ENCODE measurements around the gene CFAP54. TPM values are rescaled to one million over a fixed set of nuclear protein-coding genes. Genes with fewer than 3 reads are reported as not detected.
A peak's percentile ranks its signal among the peaks of the same experiment; 100 is the strongest.

The CFAP54 gene
- total RNA-seq, 3 donors from 2014 or later = 0.43 to 1.9 (median 0.82) TPM

DNA sequence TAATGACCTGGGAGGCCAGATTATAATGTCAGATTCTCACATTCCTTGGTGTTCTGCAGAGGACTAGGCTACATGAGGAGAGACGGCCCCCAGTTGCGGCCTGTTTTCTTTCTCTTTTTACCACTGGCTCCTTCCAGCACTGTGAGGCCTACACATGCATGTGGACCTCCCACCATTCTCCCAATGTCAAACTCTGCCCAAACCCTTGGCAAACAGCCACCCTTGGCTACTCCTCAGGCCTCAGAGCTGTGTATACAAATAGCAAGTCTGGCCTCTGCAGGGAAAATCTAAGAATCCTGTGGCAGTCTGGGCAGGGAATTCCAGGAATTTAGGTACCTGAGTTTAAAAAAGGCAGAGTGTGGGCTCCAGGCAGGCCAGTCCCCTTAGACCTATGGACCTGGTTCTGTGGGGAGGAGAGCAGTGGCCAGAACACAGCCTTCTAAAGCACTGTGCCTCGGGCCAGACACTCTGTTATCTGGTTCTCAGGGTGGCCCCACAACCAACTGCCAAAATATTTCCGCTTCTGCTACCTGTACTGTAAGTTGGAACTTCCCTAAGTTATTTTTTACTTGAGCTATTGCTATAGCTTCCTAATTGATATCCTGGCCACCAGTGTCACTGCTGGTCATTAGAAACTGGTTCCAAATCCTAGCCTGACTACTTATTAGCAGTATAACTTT, 397.8 kb downstream of the CFAP54 start:
- TF ChIP-seq CTCF (IDR thresholded peaks at IDR 0.05) = no peak
- no peak overlapping the region for H3K4me3 ChIP-seq
- DNase-seq (peak in 1 of 3 donors; percentile 9), ATAC-seq (no peak)
- no peaks in the 10 kb centered on the region for H3K9me3 ChIP-seq
- H3K4me1 ChIP-seq (ENCODE audit: low read depth) = no peaks in the 10 kb centered on the region
- no peaks in the 10 kb centered on the region for H3K36me3 ChIP-seq (ENCODE audit: low read depth)
- intact Hi-C loops (cut with DNase I, micrococcal nuclease) = no loop called here

DNA sequence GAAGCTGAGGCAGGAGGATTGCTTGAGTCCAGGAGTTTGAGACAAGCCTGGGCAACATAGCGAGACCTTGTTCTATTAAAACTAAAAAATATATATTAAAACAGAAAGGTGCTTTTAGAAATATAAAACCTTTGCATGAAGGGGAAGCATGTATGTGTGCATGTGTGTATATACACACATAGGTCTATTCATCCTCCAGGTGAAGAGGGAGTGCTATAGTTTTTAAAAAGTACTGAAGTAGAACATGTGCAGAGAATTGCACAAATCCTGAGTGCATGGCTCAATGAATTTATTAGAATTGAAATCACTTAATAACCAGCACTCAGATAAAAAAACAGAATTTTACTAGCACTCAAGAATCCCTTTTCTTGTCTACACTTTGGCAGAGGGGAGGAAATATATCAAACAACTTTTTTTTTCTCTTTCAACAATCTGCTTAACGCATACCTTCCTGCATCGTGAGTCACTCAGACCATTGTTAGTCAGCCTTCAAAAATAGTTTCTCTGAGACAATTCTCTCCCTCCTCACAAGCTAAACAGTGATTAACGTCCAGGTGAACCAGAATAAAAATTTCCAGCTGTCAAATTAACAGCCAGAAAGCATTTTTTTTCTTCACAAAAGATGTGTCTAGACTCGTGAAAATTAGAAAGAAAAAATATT, 400.0 kb downstream of the CFAP54 start:
- no peak for TF ChIP-seq CTCF (IDR thresholded peaks at IDR 0.05)
- no peak for ATAC-seq
- H3K36me3 ChIP-seq (ENCODE audit: low read depth) = no peaks in the 10 kb centered on the region
- intact Hi-C loops (cut with DNase I, micrococcal nuclease) = no loop called here
- H3K9me3 ChIP-seq = no peaks in the 10 kb centered on the region
- H3K4me1 ChIP-seq (ENCODE audit: low read depth) = no peaks in the 10 kb centered on the region
- no peak overlapping the region for H3K4me3 ChIP-seq
- DNase-seq = no peak

DNA sequence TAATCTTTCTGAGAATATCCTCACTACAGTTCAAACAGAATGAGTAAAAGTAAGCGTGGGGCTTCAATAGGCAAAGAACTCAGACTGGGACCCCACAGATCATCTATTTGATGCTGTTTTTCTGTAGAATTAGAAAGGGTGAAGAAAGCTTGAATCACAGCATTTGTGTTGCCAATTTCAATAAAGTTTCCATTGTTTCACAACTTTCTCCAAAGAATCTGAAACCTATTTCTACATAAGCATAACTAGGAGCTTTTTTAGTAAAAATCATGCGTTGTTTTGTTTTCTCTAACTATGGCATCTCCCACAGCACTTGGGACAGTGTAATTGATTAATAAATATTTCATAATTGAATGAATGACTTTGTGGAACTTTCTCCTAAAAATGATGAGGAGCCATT, 401.0 kb downstream of the CFAP54 start:
- no peak for DNase-seq
- intact Hi-C loops (cut with DNase I, micrococcal nuclease) = no loop called here
- no peak for TF ChIP-seq CTCF (IDR thresholded peaks at IDR 0.05)

DNA sequence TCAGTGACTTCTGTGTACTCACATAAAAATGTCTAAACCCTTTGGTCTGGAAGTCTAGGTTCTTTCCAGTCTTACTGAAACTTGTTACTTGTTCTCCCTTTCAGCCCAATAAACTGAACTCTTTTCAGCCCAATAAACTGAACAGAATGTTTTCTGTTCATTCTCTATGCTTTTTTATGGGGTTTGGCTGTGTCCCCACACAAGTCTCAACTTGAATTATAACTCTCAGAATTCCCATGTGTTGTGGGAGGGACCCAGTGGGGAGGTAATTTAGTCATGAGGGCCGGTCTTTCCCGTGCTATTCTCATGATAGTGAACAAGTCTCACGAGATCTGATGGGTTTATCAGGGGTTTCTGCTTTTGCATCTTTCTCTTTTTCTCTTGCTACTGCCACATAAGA, 402.7 kb downstream of the CFAP54 start:
- Histone ChIP-seq H3K4me3 (no peak overlapping the region), H3K9me3 (no peaks in the 10 kb centered on the region), H3K4me1 (ENCODE audit: low read depth) (no peaks in the 10 kb centered on the region), H3K36me3 (ENCODE audit: low read depth) (no peaks in the 10 kb centered on the region)
- ATAC-seq (no peak), DNase-seq (no peak)
- intact Hi-C loops (cut with DNase I, micrococcal nuclease) = no loop called here
- TF ChIP-seq CTCF (IDR thresholded peaks at IDR 0.05) = no peak

More for the DNA sequence above, 401.0 kb downstream of the CFAP54 start:
- ATAC-seq = no peak
- Histone ChIP-seq H3K9me3 (no peaks in the 10 kb centered on the region), H3K4me3 (no peak overlapping the region), H3K4me1 (ENCODE audit: low read depth) (no peaks in the 10 kb centered on the region), H3K36me3 (ENCODE audit: low read depth) (no peaks in the 10 kb centered on the region)

DNA sequence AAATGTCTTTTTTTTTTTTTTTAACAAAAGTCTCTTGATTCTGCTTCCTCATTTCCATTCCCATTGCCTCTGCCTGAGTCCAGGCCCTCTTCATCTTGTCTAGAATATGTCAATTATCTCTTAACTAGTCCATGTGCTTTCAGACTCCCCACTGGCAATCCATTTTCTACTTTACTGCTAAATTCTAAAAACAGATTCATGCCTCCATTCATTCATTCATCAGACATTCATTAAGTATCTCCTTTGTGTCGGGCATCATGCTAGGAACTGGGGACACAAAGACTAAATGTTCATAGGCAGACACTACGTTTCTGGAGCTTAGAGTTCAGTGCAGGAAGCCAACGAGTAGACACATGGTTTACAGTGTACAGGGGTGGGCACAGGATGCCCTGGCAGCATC, 408.0 kb downstream of the CFAP54 start:
- H3K4me3 ChIP-seq = no peak overlapping the region
- no peaks in the 10 kb centered on the region for H3K36me3 ChIP-seq (ENCODE audit: low read depth)
- DNase-seq (no peak), ATAC-seq (no peak)
- H3K4me1 ChIP-seq (ENCODE audit: low read depth) = no peaks in the 10 kb centered on the region
- no peak for TF ChIP-seq CTCF (IDR thresholded peaks at IDR 0.05)
- no peaks in the 10 kb centered on the region for H3K9me3 ChIP-seq
- intact Hi-C loops (cut with DNase I, micrococcal nuclease) = no loop called here

Measured in mucosa of descending colon (tissue), 3 donors.